HG03175 (cell line): Measurements from ENCODE around the gene TTC7B.
"Not testable (repeated sequence)": the region's sequence is repeated elsewhere in the genome, so short reads cannot be mapped to it uniquely, and the experiment has no call there.

Experiments
- ATAC-seq: cut with Tn5 transposase; IDR thresholded peaks from one replicate; pipeline ENCODE4 v1.9.1; 2021; ENCODE audit warnings: mild to moderate bottlenecking, moderate library complexity; ENCODE audit not compliant: unreplicated experiment

The TTC7B gene

DNA sequence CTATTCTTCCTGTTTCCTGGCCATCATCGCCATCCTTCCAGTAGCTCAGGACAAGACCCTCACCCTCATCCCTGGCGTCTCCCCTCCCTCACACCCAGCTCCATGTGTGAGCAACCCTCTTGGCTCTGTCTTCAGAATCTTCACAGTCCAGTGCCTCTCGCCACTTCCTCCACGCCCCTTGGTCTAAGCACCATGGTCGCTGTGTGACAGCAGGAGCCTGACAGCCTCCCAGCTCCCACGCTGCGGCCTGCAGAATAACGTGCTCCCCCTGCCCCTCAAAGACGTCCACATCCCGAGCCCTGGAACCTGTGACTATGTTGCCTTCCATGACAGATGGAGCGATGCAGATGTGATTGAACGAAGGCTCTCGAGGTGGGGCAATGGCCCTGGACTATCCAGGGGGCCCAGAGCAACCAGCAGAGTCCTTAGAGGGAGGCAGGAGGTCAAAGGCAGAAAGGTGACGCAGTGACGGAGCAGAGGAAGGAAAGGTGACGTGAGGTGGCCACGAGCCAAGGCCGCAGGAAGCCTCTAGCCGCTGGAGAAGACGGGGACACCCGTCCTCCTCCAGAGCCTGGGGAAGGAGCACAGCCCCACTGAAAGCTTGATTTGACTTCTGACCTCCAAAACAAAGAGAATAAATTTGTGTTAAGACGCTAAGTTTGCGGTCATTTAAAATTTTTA lies 279.6 kb downstream of the TTC7B start:
- no peak for ATAC-seq

DNA sequence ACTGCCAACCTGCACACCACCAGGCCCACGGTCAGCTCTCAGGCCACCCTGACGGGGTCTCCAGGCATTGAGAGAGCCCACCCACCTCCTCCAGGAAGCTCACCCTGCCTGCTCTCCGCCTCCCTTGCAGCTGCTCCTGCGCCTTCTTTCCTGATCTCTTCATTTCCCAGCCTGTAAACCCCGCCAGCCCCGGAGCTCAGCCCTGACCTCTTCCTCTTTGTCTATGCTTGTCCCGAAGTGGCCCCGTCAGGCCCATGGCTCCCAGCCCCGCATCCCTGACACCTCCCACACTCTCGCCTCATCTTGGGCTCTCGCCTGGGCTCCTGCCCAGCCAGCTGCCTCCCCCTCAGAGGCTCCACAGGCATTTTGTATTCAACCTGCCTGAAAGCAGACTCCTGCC lies 280.1 kb downstream of the TTC7B start:
- no peak for ATAC-seq

DNA sequence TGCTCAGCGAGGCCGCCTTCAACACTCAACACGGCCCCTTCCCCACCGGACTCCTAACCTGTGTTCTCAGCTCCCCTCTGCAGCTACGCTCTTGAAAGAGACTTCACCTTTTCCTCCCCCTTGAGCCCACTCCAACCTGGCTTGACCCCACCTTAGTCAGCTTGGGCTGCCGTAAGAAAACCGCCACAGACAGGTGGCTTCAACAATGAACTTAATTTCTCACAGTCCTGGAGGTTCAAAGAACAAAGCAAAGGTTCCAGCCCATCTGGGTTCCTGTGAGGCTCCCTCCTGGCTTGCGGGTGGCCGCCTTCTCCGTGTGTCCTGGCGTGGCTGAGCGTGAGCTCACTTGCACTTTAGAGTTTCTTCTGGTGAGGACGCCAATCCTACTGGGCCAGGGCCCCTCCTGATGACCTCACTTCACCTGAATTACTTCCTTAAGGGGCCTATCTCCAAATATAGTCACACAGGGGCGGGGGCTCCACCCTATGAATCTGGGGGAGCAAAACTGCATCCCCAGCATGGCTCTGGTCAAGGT lies 280.6 kb downstream of the TTC7B start:
- no peak for ATAC-seq

DNA sequence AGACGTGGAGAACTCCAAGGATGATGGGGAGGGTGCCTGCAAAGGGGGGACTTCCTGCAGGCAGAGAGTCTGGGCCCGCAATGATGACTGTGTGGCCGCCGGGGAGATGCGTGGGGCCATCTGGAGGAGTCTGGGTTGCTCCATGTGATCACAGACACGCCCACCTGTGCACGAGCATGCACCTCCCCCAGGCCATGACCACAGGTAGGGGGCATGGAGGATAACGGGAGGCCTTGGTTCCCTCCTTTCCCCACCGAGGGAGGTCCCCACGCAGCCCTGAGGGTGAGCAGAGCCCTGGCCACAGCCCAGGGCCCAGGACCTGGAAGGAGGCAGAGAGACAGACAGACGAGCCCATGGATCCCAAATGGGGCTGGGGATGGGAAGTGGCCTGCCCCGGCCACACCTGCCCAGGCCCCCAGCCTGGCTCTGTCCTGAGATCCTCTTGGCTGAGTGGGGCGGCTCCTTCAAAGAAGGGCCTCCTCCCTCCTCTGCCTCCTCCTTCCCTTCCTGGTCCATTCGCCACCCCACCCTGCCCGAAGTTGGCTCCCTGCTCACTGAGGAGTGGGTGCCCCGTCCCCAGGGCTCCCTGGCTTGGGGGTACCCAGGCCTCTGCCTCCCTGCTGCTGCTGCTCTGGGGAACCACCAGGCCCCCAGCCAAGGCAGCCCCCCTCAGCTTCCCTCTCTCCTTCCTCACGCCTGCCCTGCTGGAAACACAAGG lies 281.2 kb downstream of the TTC7B start:
- no peak for ATAC-seq

DNA sequence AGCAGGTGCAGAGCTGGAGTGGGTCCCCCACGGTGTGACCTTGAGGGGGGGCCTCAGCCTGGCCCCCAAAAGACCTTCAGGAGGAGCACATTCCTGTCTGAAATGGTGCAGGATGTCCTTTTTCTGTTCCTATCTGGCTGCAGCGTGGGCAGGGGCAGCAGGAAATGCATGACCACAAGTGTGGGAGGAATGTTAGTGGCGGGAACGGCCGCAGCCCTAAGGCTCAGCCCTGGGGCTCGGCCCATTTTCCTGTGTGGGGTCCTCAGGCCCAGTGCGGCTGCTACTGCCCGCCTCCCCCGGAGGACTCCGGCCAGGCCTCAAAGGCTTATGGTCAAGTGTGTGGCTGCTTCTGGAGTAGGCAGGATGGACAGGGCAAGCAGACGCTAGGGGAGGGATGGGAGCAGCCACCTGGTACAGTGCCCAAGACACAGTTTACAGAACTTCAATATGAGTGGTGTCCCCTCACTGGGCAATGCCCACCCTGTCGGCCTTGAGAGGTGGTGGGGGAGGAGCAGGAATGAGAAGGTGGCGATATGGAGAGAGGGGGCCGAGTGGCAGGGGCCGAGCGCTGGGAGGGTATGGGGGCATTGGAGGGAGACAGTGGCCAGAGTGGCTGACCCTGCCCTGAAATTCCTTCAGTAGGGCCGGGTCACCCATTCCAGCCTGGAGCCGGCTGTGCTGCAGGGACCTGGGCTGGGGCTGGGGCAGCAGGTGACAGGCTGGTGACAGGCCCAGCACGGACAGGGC lies 282.0 kb downstream of the TTC7B start:
- no peak for ATAC-seq

DNA sequence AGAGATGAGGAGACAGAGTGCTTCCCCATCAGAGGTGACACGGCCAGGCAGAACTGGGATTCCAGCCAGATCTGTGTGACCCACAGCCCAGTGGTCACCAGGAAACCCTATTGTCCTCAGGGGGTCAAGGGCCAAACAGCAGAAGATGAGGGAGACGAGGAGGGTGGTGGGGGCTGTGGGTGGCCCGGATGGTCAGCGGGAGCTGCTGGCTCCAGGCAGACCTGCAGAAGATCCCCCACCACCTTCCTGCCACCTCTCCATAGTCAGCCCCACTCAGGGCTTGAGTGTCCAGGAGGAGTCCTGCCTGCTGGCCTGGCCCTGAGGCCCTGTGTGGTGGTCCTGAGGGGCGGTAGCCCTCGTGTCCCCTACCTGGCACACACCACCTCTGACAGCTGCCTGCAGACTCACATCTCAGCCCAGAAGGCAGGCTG lies 282.6 kb downstream of the TTC7B start:
- ATAC-seq, result no peak

DNA sequence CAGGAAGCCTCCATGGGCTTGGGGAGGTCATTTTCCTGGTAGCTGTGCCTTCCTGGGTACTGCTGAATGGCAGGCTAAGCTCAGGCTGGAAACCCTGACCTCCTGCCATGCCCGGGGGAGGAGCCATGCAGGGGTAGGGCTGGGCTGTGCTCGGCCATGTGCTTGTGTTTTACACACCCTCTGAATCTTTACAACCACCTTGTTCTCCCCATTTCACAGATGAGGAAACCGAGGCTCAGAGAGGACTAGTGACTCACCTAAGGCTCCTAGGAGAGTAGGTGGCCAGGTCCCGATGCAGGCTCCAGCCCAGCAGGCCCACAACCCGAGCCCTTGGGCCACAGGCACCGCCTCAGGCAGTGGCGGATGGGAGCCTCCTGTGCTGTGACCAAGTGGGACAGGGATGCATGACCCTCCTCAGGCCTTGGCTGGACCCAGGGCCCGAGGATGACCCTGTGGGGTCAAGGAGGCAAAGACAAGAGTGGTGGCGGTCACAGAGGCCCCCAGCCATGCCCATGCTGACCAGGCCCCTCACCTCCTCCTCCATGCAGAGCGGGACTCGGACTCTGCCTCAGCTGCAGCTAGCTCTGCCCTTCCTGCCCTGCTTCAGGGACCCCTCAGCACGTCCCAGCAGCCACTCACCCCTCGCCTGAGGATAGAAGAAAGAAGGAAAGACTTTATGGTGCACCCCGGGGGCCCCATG lies 283.3 kb downstream of the TTC7B start:
- ATAC-seq, result no peak

DNA sequence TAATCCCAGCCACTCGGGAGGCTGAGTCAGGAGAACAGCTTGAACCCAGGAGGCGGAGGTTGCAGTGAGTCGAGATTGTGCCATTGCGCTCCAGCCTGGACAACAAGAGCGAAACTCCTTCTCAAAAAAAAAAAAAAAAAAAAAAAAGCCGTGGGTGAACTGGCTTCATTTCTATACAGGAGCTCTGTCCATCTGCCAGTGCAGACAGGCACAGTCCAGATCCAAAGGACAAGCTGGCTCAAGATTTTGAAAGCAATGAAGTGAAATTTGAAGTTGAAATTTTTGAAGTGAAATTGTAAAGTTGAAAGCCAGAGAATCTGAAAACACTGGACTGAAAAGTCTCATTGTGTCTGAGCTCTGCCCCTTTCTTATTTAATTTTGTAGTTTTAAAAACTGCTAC lies 284.7 kb downstream of the TTC7B start:
- no peak for ATAC-seq

DNA sequence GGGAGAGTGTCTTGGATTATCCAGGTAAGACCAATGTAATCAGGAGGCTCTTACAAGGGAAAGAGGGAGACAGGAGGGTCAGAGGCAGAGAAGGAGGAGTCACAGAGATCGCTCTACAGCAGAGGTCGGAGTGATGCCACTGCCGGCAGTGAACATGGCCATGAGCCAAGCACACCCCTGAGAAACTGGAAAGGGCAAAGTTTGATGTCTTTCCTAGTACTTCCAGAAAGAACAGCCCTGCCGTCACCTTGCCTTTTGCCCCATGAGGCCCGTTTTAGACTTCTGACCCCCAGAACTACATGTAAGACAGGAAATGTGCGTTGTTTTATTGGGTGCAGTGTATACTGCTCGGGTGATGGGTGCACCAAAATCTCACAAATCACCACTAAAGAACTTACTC lies 285.7 kb downstream of the TTC7B start:
- no peak for ATAC-seq

DNA sequence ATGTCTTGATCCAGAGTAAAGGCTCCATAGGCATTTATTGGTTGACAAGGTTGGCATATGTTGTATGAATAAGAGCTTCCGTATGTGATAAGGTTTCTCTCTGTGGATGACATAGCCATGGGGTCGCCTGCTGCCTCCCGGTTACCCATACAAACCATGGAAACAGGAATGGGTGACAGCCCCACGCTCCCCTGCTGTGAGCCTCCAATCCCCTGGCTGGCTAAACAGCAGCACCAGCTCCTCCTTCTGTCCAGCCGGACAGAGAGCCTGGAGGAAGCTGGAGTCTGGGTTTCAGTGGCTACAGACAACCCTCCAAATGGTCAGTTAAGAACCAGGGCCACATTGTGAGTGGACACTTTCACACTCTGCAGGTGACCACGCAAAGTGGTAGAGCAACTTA lies 288.3 kb downstream of the TTC7B start:
- no peak for ATAC-seq

DNA sequence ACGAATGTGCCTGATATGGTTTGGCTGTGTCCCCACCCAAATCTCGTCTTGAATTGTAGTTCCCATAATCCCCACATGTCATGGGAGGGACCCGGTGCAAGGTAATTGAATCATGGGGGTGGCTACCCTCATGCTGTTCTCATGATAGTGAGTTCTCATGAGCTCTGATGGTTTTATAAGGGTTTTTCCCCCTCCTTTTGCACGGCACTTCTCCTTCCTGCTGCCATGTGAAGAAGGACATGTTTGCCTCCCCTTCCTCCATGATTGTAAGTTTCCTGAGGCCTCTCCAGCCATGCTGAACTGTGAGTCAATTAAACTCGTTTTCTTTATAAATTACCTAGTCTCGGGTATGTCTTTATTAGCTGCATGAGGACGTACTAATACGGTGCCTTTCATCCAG lies 289.7 kb downstream of the TTC7B start:
- ATAC-seq, result not testable (repeated sequence)

DNA sequence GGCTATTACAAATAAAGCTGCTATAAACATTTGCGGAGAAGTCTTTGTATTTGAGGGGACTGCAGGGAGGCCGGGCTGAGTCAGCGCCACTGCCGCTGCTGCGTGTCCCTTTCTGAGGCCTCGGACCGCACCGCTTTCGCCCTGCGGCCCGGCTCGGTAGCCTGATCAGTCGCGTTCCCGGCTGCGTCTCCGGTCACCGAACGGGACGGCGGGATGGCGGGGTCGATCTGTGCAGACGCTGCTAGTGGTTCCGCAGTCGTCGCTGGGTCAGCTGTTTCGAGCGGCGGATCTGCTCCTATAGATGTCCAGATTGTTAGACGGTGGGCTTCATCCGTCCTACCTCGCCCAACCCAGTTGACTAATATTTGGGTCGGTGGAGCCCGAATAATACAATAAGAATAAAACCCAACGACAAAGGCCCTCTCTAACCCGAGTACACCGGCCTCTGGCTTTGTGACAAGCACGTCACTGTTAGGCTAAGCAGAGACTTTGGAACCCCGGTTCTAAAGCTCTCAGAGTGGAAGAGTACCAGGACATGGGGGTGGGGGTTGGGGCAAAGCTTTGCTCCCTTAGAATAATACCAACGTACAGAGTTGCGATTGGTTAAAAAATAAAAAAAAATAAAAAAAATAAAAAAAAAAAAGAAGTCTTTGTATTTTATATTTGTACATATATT lies 290.7 kb downstream of the TTC7B start:
- ATAC-seq, result not testable (repeated sequence)

DNA sequence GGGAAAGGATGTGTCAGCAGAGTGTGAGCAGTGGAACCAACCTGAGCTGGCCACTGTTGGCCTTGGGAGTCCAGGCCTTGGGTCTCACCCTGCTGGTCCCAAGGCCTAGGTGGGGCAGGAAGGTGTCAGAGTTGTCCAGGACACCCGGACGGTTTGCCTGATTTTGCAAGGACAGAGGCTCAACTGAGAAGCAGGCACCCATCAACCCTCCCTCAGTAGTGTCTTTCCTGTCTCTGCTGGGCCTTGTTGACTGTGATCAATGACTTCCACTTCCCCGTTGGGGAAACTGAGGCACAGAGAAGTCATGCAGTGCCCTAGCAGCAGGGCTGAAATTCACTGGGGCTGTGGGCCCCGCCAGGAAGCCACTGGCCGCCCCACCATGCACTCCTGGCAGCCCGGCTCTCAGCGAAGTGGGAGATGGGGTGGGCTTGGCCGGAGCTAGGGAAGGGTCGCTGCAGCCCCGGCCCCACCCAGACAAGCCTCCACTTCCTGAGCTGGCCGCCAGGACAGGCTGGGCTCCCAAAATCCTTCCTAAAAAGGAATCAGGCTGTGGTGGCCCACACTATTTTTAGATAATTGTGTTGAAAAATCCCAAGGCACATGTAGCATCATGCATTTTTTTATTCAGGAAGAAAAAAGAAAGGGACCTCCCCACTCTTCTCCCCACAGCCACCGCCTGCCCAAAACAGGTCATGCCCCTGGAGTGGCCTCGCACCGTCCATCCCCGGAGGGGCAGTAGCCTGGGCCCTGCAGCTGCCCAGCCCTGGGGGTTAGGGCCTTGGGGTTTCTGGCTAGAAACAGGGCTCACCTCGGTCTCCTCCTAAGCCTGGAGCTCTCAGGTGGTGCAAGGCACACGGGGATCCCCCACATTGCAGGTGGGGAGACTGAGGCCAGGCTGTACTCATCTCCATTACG lies 292.0 kb downstream of the TTC7B start:
- ATAC-seq, result no peak

DNA sequence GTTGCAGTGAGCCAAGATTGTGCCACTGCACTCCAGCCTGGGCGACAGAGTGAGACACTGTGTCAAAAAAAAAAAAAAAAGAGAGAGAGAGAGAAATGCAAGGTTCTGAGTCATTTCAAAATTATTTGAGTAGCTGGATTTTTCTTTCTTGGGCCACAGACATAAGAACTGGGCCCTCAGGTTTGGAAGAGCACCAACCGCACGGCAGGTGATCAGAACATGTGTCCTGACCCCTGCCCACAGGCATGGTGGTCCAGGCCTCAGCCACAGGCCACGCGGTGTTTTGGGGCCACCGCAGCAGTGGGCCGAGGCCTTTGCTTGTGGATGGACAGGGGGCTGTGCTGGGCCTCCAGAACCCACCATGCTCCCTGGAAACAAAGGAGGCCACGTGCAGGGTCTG lies 292.7 kb downstream of the TTC7B start:
- ATAC-seq, result no peak

DNA sequence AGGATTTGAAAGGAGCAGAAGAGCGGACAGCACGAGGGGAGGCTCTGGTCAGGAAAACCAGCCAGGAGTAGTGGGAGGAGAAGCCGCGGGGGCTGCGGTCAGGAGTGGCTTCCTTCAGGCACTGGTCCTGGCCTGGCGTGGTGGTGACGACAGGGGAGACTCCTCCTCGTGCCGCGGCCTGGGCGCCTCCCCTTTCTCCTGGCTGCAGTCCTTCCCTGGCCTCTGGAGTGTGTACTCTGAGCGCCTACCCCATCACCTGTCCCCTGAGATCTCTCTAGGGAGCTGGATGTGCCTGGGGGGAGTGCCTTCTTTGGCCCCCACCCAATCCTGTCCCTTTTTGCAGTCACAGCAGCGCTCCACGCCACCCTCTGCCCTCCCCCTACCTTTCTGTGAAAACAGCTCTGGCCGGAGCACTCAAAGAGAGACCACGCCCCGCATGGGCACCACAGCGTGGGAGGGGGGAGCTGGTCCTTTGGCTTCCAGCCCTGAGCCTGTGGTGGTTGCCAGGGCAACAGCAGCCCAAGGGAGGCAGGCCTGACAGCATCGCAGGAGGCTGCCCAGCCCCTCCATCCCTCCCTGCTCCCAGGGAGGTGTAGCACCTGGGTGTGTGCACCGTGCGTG lies 293.5 kb downstream of the TTC7B start:
- no peak for ATAC-seq

DNA sequence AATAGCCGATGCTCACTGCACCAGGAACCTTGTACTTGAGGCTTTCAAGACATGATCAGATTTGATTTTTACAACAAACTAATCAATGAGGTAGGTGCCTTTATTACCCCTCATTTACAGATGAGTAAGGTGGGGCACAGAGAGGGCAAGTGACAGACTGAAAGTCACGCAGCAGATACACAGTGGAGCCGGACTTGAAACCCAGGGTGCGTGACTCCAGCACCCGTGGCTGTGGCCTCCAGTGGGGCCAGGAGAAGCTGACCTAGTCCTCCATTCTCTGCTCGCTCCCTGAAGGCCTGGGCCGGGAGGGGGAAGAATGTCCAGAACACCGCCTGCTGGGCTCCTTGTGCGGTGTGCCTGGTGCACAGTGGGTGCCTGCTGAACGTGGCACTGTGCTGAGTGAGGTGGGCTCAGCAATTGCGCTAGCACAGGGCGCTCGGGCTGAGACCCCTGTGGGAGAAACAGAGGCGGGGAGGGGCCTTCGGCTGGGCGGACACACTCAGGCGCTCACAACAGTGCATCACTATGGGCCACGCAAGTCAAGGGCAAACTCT lies 294.2 kb downstream of the TTC7B start:
- ATAC-seq, result no peak

DNA sequence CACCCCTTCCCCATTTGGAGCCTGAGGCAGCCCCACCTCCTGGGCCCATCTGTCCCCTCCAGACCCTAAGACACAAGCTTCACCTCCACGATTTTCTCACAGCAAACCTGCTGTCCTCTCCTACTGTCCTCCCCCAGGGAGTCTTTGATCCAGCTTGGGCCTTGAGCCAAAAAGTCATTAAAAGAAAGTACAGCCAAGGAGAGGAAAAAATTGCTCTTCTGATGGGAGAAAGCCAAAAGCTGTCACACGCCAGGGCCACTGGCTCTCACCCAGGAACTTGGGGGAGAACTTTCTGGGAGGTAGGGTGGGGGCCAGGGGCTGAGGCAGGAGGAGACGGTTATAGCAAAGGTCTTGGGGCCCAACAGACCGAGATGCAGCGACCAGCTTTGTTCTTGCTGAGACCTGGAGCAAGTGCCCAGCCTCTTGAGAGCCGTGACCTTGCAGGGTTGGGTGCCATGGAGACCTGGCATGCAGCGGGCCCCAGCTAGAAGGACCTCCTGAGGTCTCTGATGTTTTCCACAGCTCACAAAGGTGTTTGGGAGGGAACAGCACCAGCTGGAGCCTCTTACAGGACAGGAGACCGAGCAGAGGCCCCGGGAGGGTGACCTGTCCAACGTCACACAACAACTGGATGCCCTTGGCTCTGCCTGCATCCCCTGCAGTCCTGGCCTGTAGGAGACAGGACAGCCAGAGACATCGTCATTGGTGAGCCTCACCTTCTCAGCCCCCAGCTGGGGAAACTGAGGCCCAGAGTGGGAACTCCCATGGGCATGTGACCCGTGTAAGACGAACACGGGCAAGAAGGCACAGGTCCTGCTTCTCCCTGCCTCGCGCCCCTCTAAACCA lies 294.9 kb downstream of the TTC7B start:
- no peak for ATAC-seq

DNA sequence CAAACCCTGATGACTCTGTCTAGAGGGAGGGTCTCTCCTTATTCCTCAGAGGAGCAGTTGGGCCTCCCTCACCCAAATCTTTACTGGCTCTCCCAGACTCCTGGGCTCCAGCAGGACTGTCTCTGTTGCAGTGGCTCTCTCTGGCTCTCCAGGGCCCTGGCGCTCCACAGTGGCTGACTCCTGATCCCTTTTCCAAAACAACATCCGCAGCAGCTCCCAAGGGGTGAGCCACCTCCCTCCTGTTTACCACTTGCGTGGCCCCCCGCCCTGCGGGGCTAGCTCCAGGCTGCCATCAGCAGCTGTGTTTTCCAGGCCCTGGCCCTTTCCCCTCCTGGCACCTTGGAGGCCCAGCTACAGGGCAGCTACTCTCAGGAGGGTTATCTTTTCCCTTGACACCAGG lies 295.9 kb downstream of the TTC7B start:
- ATAC-seq, result no peak
